Kidney epithelial cell (primary cell): ENCODE measurements around the gene FAM171A2. TPM values are rescaled to one million over a fixed set of nuclear protein-coding genes. Genes with fewer than 3 reads are reported as not detected.
"Not testable (repeated sequence)": the region's sequence is repeated elsewhere in the genome, so short reads cannot be mapped to it uniquely, and the experiment has no call there.

Experiments used
- DNase-seq: peaks from one replicate; pipeline ENCODE4 v3.0.0-alpha.2; 2010; ENCODE audit warnings: low read depth
- H3K27me3 ChIP-seq: 2 replicates; pipeline ENCODE4 v1.6.0; 2011; ENCODE audit warnings: low read length; ENCODE audit not compliant: control insufficient read depth, insufficient read depth
- H3K36me3 ChIP-seq: 2 replicates; pipeline ENCODE4 v1.5.1; 2011; ENCODE audit warnings: low read length; ENCODE audit not compliant: control insufficient read depth, insufficient read depth
- H3K4me3 ChIP-seq: 2 replicates; pipeline ENCODE4 v1.5.1; 2011; ENCODE audit warnings: low read depth, mild to moderate bottlenecking, control low read depth, low read length
- total RNA-seq: library from RNA; depleted of rRNA; stranded (reverse); fragments of >200 nt; gene quantifications from 2 replicates; pipeline ENCODE4 v1.2.3, GENCODE V29; 2015
- TF ChIP-seq, protein P1 (sequence below): IDR thresholded peaks from 2 replicates; pipeline ENCODE4 v1.5.1; 2011; ENCODE audit warnings: mild to moderate bottlenecking, moderate library complexity, low read length, control low read depth, inconsistent platforms; ENCODE audit not compliant: insufficient read depth, poor library complexity, severe bottlenecking

FAM171A2 gene
- total RNA-seq, 1 donor from 2014 or later: 12.6 TPM

DNA sequence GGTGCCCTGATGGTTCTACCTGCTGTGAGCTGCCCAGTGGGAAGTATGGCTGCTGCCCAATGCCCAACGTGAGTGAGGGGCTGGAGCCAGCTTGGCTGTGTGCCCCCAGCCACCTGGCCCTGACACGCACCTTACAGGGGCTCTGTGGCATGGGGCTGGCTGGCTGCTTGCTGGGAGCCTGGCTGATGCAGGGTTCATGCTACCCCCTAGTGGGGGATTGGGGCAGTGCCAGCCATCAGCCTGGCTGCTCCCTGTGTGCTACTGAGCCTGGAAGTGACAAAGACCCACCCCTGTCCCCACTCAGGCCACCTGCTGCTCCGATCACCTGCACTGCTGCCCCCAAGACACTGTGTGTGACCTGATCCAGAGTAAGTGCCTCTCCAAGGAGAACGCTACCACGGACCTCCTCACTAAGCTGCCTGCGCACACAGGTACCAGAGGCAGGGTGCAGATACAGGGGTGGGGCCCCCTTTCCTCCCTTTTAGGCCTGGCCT lies 12.9 kb downstream of the FAM171A2 start:
- DNase-seq: no peak
- TF ChIP-seq, protein P1, sequence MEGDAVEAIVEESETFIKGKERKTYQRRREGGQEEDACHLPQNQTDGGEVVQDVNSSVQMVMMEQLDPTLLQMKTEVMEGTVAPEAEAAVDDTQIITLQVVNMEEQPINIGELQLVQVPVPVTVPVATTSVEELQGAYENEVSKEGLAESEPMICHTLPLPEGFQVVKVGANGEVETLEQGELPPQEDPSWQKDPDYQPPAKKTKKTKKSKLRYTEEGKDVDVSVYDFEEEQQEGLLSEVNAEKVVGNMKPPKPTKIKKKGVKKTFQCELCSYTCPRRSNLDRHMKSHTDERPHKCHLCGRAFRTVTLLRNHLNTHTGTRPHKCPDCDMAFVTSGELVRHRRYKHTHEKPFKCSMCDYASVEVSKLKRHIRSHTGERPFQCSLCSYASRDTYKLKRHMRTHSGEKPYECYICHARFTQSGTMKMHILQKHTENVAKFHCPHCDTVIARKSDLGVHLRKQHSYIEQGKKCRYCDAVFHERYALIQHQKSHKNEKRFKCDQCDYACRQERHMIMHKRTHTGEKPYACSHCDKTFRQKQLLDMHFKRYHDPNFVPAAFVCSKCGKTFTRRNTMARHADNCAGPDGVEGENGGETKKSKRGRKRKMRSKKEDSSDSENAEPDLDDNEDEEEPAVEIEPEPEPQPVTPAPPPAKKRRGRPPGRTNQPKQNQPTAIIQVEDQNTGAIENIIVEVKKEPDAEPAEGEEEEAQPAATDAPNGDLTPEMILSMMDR: peak; percentile 92
- H3K4me3 ChIP-seq: no peak overlapping the region
- H3K36me3 ChIP-seq: peaks cover 3% of the 10 kb centered on the region
- peaks cover 2% of the 10 kb centered on the region for H3K27me3 ChIP-seq

DNA sequence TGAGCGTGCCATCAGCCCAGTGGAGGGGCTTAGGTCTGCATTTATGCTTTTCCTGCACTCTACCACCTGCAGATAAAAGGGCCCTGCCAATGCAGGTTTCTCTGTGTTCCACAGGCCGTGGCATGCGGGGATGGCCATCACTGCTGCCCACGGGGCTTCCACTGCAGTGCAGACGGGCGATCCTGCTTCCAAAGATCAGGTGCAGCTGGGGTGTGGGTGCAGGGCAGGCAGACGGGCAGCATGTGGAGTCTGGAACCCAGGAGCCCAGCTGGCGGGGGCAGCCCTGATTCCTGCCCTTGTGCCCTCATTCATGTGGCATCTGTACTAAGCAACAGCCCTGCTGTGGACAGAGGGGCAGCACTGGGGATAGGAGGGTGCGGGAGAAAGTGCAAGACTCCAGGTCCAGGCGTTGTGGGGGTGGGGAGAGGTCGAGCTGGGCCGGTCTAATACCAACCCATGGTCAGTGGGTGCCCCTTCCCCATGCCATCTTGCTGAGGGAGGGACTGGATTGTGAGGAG lies 14.0 kb downstream of the FAM171A2 start:
- peaks cover 2% of the 10 kb centered on the region for H3K27me3 ChIP-seq
- no peak for DNase-seq

DNA sequence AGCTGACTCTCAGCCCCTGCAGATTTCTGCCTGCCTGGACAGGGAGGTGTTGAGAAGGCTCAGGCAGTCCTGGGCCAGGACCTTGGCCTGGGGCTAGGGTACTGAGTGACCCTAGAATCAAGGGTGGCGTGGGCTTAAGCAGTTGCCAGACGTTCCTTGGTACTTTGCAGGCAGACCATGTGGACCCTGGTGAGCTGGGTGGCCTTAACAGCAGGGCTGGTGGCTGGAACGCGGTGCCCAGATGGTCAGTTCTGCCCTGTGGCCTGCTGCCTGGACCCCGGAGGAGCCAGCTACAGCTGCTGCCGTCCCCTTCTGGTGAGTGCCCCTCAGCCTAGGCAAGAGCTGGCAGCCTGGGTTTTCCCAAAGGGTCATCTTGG lies 14.7 kb downstream of the FAM171A2 start:
- TF ChIP-seq, protein P1: no peak
- Histone ChIP-seq H3K4me3 (no peak overlapping the region), H3K27me3 (peaks cover under 1% of the 10 kb centered on the region), H3K36me3 (peaks cover 3% of the 10 kb centered on the region)
- no peak for DNase-seq

More for the DNA sequence above, 14.0 kb downstream of the FAM171A2 start:
- no peak overlapping the region for H3K4me3 ChIP-seq
- peaks cover 3% of the 10 kb centered on the region for H3K36me3 ChIP-seq
- TF ChIP-seq, protein P1: no peak

DNA sequence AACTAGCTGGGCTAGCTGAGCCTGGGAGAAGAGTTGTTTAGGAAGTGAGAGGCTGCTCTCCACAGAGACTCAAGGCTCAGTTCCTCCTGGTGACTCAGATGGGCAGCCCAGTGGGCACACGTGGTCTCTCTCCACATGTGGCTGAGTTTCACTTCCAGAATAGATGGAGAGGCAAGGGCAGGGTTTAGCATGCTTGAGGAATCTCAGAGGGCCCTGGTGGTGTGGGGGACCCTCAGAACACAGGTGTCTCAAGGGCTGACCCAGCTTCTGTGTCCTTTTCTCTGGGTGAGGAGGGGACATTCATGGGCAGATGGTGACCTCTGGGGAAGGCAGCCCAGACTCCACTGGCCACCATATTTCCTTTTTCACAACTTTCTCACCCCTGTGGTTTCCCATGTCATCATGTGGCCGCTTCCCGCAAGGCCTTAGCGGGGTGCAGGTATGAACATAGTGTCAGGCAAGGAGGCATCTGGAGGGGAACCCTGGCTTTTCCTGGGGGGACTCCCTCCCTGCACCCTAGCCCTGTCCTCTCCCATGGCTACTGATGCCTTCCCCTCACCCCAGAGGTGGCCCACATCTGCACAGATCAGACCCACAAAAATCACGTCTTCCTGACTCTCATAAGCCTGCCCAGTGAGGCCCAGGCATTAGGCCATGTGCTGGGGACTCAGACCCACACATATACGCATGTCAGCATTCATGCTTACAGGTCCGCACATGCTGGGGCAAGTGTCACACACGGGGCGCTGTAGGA lies 15.2 kb downstream of the FAM171A2 start:
- no peaks in the 10 kb centered on the region for H3K27me3 ChIP-seq
- DNase-seq: no peak
- H3K36me3 ChIP-seq: peaks cover 3% of the 10 kb centered on the region
- TF ChIP-seq, protein P1: no peak
- no peak overlapping the region for H3K4me3 ChIP-seq

DNA sequence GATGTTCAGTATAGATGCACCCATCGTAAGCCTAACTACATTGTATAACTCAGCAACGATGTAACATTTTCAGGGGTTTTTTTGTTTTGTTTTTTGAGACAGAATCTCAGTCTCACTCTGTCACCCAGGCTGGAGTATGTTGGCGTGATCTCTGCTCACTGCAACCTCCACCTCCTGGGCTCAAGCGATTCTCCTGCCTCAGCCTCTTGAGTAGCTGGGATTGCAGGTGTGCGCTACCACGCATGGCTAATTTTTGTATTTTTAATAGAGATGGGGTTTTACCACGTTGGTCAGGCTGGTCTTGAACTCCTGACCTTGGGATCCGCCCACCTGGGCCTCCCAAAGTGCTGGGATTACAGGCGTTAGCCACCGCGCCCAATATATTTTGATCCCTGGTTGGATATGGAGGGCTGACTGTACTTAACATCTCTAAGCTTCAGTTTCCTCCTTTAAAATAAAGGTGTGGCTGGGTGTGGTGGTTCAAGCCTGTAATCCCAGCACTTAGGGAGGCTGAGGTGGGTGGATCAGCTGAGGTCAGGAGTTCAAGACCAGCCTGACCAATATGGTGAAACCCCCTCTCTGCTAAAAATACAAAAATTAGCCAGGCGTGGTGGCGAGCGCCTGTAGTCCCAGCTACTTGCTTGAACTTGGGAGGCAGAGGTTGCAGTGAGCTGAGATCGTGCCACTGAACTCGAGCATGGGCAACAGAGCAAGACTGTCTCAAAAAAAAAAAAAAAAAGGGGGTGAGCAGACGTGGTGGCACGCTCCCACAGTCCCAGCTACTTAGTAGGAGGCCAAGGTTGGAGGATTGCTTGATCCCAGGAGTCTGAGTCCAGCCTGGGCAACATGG lies 16.2 kb downstream of the FAM171A2 start:
- H3K36me3 ChIP-seq, H3K4me3 ChIP-seq, DNase-seq, H3K27me3 ChIP-seq: not testable (repeated sequence)
